Measurements from ENCODE around the gene MORN4. TPM values are rescaled to one million over a fixed set of nuclear protein-coding genes. Genes with fewer than 3 reads are reported as not detected.

The MORN4 gene
- total and polyA plus RNA-seq, 2 of the 13 experiments (the other 11 are each of a cell fraction or from before 2014, with no cell fraction given) = 3.4 to 9.1 TPM

- TF ChIP-seq ZNF687 (CRISPR knock-in tag; IDR thresholded peaks at IDR 0.05) (peak; percentile 92), JARID2 (CRISPR knock-in tag; IDR thresholded peaks at IDR 0.05; ENCODE audit: insufficient replicate concordance) (no peak), FOSL2 (CRISPR knock-in tag; IDR thresholded peaks at IDR 0.05) (peak; percentile 39; the same call in 1 of the 2 replicates), ZNF782 (CRISPR knock-in tag; IDR thresholded peaks at IDR 0.05; ENCODE audit: borderline replicate concordance) (no peak), TOE1 (CRISPR knock-in tag; IDR thresholded peaks at IDR 0.05) (no peak), MIXL1 (CRISPR knock-in tag; IDR thresholded peaks at IDR 0.05) (no peak), NFYB (CRISPR knock-in tag; IDR thresholded peaks at IDR 0.05) (peak; percentile 73), TAF1 (CRISPR knock-in tag; IDR thresholded peaks at IDR 0.05) (no peak; the same call in none of the 2 replicates), RBAK (CRISPR knock-in tag; IDR thresholded peaks at IDR 0.05) (no peak), MED1 (CRISPR knock-in tag; IDR thresholded peaks at IDR 0.05) (no peak), ZFP91 (CRISPR knock-in tag; IDR thresholded peaks at IDR 0.05; ENCODE audit: borderline replicate concordance) (0 out of 2 replicates have a peak, but pooled peaks have one; percentile 7), BRF2 (CRISPR knock-in tag; IDR thresholded peaks at IDR 0.05) (no peak), JUND (CRISPR knock-in tag; IDR thresholded peaks at IDR 0.05) (no peak), HDAC1 (CRISPR knock-in tag; IDR thresholded peaks at IDR 0.05) (no peak), POLR2A (IDR thresholded peaks at IDR 0.05; ENCODE audit: insufficient read depth in 1 of 2, low read depth in 2 of 2, low read length in 2 of 2) (peak; percentile 42 to 53; a peak in 3 of 4 replicates), BATF2 (CRISPR knock-in tag; IDR thresholded peaks at IDR 0.05) (no peak), ZBTB44 (CRISPR knock-in tag; IDR thresholded peaks at IDR 0.05) (no peak), BORCS8-MEF2B (CRISPR knock-in tag; IDR thresholded peaks at IDR 0.05) (no peak), ZBTB43 (CRISPR knock-in tag; conservative IDR thresholded peaks at IDR 0.05) (no peak), KLF12 (CRISPR knock-in tag; IDR thresholded peaks at IDR 0.05; ENCODE audit: borderline replicate concordance) (no peak)
Observed at GRCh38 chr10:97584060-97584797, 49.1 kb downstream of the MORN4 start, which contains the start of gene HOGA1 (continued).

Data from HepG2 (cell line).